GM19035 (cell line): ENCODE data around the gene FTCDNL1.

ENCODE experiments used
- ATAC-seq: cut with Tn5 transposase; IDR thresholded peaks from one replicate; pipeline ENCODE4 v1.9.1; 2021; ENCODE audit not compliant: unreplicated experiment

The FTCDNL1 gene

DNA sequence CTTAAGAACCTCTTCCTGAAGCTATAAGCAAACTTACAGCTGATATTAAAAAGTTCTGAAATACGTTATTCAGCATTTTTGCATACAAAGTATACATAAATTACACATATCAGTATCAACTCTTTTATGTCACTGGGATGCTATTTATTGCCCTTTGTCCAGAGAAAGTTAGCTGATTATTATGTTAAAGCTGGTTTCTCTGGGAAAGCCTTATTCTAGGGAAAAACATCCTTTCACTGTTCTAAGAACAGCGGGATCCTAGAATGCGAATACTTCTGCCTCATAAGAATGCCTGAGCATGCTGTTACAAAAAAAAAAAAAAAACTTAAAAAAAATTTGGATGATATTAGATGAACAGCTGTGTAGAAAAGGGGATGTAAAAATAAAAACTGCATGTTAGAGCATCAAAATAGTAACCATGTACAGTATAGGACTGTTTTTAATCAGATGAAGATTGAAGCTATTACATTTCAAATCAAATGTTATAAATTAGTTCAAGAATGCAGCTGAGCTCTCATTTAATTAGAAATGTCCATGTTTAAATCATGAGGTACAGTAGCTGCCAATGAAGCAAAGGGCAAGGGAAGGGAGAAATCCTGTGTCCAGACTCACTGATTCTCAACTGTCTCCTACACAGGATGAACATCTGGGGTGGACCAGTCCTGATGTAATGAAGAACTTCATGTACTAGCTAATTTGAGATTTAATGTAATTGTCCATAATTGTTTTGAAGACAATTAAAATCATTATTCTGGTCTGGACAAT is 8.2 kb downstream of the FTCDNL1 start:
- no peak for ATAC-seq

DNA sequence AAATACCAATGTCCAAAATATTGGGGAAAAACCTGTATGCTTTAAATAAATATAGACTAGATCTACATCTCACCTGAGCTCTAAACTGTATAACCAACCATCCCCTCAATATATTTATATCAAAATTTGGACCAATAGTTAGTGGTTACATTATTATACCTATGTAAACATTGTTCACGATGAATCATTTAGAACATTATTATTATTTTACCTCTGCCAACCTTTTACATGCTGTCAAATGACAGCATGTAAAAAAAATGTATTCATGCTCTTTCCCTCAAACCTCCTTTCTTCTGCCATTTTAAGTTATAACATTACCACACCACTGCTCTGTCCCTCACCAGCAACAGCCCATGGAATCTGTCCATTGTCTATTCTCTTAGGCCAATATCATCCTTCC is 9.6 kb downstream of the FTCDNL1 start:
- ATAC-seq = no peak

GRCh38 chr2:199838399-199838798 is 12.6 kb downstream of the FTCDNL1 start:
- no peak for ATAC-seq

DNA sequence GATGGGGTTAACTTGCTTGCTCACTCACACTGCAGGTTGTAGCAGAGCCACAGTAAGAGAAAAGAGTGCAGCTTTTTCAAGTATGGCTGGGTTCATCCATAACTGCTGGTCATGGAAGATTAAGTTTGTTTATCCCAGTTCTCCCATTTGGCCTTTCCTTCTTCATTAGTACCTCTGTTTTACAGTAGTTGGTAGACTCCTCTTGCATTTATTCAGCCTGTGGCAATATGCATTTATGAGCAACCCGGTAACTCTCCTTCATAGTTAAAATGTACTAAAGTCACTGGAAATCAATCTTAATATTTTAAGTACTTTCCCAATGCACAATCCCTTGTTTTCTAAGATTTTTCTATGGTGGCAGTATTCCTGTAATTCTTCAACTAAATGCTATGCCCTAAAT is 14.0 kb downstream of the FTCDNL1 start:
- ATAC-seq = no peak

DNA sequence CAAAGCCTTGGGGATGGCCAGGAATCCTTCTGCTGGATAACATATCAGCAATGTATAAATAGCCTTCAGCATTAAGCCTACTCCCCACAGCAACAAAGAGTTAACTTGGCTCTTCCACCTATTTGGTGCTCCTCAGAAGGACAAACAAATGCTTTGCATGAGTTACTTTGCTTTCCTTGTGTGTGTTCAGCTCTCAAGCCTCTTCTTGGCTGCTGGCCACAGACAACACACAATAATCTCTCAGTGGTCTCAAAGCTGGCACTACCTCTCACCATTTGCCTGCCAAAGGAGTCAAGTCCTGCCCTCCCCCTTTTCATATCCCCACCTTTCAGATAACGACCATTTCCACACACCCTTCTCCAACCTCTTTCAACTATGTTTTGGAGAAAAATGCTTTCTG is 17.5 kb downstream of the FTCDNL1 start:
- no peak for ATAC-seq

GRCh38 chr2:199830531-199830930 is 20.5 kb downstream of the FTCDNL1 start:
- no peak for ATAC-seq

DNA sequence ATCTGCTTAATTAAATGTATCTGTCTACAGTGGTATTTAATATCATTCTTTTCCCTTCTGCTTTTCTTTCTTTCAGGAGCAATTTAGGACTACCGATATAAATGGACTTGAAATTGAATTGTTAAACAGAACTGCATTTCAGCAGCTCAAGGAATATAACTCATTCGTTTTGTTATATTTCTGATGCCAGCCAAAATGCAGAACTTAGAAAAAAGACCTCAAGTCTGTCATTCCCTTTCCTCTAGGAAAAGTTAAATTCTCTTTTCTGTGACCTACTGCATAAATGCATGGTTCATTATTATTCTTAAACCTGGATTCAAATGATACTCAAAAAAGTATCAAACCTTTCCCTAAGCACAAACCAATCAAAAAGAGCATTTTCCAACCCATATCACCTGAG is 21.4 kb downstream of the FTCDNL1 start:
- no peak for ATAC-seq

GRCh38 chr2:199819746-199820145 is 31.2 kb downstream of the FTCDNL1 start:
- ATAC-seq = no peak

GRCh38 chr2:199818754-199819153 is 32.2 kb downstream of the FTCDNL1 start:
- ATAC-seq = no peak

DNA sequence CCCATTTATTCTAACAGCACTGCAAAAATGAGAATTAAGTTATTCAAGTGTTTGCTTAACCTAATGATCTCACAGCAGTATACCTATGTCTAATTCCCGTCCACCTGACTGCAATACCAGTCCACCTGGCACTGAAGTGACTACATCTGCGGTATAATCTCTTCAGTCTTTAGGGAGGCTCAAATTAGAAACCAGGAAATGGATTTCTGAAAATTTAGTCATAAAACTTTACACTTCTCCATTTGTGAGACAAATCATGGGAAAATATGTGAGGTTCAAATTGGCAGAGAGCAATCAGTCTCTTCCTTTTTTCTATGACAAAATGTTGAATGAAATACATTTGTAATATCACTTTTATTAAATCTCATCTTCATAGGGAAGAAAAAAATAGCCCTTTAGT is 33.0 kb downstream of the FTCDNL1 start:
- no peak for ATAC-seq

GRCh38 chr2:199814817-199815211 is 36.2 kb downstream of the FTCDNL1 start:
- no peak for ATAC-seq

DNA sequence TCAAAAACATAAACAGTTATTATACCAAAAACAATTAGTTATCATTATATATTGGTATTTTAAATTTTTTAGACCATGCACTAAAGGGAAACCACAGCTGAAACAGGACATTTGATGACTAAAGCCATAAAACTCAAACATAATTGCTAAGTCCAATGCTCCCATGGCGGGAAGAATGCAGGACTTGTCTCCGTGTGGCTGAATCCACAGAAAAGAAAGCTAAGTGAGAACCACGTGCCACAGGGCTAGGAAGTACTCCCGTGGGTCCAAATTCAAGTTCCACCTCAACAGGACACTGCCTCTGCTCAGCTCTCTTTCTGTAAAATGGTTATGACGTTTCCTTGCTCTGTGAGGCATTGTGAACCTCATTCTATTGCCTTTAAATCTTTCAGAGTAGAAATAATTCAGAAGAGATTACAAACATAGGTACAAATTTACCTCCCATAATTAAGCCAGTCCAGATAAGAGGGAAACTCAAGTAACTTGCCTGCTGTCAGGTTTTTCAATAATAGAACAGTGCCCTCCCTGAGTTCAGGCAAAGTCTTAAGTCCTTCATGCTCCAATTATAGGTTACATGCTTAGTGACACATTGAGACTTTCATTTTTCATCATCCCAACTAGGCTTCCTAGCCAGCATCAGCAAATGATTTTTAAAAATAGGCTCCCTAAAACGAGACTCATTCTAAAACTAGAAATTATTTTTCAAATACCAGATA is 36.7 kb downstream of the FTCDNL1 start:
- no peak for ATAC-seq

GRCh38 chr2:199812493-199812892 is 38.5 kb downstream of the FTCDNL1 start:
- ATAC-seq = no peak

GRCh38 chr2:199811346-199811745 is 39.6 kb downstream of the FTCDNL1 start:
- ATAC-seq = no peak

DNA sequence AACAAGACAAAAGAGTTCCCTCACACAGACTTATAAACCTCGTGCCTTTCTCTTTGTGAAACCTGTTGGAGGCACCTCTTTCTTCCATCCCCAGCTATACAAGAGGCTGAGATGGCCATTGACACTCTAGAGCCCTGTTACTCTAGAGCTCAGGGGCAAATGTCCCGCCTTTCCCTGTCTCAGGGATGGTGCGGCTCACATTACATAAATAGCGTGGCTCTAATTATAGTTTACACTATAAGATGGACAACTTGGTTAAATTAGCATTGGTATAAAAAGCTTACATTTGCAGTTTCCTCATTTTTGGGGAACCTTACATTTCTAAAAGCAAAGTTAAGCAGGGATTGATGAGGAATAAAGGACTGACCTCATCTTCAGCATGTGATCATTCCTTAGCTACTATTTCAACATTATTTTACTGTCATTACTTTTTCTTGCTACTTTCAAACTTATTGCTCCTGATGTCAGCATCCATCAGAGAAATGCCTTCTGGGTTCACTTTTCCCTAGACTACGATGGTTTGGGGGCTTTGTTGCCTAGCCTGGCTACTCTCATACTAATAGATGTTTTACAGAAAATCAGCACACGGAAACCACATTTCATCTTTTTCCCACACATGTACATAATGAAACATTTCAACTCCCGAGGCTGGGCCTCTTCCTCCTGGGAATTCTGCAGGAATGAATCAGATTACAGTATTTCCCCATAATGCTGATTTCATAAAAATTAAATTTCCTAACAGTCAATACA is 40.4 kb downstream of the FTCDNL1 start:
- no peak for ATAC-seq

DNA sequence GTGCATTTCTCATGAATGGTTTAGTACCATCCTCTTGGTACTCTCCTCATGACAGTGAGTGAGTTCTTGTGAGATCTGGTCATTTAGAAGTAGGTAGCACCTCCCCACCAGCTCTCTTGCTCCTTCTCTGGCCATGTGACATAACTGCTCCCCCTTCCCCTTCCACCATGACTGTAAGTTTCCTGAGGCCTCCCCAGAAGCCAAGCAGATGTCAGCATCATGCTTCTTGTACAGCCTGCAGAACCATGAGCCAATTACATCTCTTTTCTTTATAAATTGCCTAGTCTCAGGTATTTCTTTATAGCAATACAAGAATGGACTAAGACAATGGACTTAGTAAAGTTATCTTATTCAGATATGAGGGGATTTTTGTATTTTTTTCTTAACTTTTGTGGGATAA is 43.0 kb downstream of the FTCDNL1 start:
- no peak for ATAC-seq

DNA sequence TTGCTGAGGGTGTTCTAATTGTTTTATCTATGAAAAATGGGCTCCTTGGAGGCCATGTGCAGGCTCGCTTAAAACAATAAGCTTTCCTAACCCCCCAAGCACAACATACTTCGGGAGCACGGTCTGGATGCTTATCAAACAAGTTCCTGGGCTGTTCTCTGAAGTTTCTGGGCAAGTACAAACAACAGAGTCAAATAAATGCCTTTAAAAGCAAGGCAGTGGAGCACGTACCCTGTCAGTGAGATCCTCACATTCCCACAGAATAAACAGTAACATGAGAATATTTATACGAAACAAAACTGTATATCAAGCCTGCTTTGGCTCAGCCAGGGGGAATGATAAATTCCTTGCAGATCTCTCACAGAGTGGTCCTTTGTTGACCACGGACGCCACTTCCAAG is 44.8 kb downstream of the FTCDNL1 start:
- ATAC-seq = no peak

DNA sequence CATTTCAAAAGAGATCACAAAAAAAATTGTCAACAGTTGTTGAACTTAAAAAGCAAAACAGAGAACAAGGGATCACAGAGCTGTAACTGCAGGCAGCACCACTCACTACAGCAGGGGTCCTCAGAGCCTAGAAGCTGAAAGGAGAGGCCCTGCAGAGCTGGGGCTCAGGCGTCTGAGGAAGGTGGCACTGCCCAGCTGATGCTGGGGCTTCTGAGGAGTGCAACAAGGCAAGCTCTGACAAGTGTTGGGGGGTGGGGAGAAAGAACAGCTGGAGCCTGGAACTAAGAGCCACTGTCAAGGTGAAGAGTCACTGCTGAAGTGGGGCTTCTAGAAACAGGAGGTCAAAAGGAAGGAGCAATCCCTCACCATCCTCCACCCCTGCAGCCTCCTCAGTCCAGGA is 46.2 kb downstream of the FTCDNL1 start:
- ATAC-seq = no peak

DNA sequence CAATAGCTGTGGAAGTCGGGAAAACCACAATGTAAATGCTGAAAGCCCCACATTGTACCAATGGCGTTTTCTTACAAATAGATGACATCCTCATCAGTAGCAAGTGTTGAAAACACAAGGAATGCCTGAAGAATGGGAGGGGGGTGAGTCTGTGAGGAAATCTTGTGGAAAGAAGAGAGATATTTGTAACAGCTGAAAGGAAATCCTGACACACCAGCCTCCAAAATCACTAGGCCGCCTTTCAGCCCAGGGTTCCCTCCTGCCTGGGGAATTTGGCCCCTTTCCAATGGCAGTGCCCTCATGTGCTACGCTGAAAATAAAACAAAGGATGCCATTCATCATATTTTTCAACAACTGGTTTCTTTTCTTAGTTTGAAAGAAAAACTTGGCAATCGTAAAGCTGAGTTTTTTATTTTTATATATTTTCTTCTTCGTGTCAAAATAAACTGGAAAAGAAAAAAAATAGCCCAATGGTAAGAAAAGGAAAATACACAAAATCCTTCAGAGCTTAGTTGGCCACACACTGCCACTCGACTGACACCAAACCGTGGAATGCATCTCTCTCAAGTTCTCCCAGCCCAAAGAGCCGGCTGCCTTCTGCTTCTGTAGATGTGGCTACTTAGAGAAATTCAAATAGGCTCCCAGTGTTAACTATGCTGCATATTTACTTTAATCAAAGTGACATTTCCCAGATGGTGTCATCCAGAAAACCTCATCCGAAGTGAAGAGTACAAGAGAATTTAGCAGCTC is 52.0 kb downstream of the FTCDNL1 start:
- ATAC-seq = no peak

DNA sequence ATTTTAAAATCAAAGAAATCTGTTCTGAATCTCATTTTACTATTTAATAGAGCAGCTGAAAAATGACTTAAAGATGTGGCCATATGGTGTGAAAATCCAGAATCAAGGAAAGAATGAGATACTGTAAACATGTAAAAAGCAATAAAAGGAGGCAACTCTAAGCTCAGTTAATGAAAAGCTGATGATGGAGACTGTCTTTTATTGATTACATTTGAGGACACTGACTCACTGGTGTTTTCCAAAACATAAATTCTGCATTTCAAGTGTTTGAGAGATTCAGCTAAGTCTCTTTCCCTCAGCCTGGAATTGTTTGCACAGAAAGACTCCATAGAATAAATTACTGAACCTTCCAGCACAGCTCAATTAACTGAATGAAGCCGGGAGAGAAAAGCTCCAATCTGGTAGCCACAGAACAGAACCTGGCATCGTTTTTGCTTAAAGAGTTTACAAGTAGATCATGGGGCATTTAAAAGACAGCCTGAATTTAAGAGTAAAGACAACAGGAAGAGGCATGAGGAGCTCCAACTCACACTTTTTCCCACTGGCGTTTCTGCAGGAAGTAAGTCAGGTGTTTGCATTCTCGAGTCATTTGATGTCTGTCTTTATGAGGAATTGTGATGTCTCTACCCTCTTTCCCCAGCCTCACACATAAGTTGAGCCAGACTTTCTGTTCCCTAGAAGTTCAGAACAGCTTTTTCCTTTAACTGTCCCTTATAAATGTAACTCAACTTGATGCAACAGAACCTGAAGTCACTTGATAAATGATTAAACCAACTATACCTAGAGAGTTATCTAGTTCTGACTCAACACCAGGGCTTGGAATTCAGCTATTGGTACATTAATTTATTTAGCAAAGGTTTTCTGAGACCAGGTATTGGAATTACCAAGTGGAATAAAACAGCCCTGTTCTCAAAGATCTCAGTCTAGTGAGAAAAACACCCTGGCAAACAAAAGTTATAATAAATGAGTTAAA is 53.3 kb downstream of the FTCDNL1 start:
- no peak for ATAC-seq
